Measurements from ENCODE around the gene ADAMTS12.

GRCh38 chr5:33781286-33781685 is 110.5 kb downstream of the ADAMTS12 start:
- TF ChIP-seq CTCF (conservative IDR thresholded peaks at IDR 0.05; ENCODE audit: low read length) (no peak), EZH2phosphoT487 (IDR thresholded peaks at IDR 0.05; ENCODE audit: borderline replicate concordance, low read depth, low read length) (no peak)

Data from OCI-LY7 (cell line).